IMR-90 (cell line): Measurements from ENCODE around the gene CBL. TPM values are rescaled to one million over a fixed set of nuclear protein-coding genes. Genes with fewer than 3 reads are reported as not detected.

Source experiments
- ATAC-seq: fragments of 200-7000 bp; cut with Tn5 transposase; 2 replicates; pipeline ENCODE4 v1.9.1; 2020; ENCODE audit warnings: low read depth, mild to moderate bottlenecking, moderate library complexity
- BruUV-seq: library from RNA; stranded (reverse); fragments of 400-500 nt; replicated peaks from 2 replicates; lab custom pipeline; 2021; lab: Mats Ljungman, UMichigan
- CTCF ChIA-PET: fragments of 300-600 bp; formaldehyde crosslinking; extraction: SDS; loops from one replicate; lab custom pipeline; 2021; ENCODE audit warnings: antibody characterized with exemption; lab: Yijun Ruan, JAX
- POLR2A ChIA-PET: fragments of 300-600 bp; sonication (Branson Sonifier 250); formaldehyde crosslinking; loops from one replicate; lab custom pipeline; 2022; ENCODE audit warnings: antibody characterized with exemption; ENCODE audit not compliant: unreplicated experiment; lab: Charles Lee
- DNase-seq: peaks from one replicate; pipeline ENCODE4 v3.0.0; 2013
- H2AFZ ChIP-seq: replicated peaks from 2 replicates; pipeline ENCODE3; 2013; ENCODE audit warnings: low read length, mild to moderate bottlenecking; ENCODE audit not compliant: poor library complexity
- H2AK5ac ChIP-seq: 2 replicates; pipeline ENCODE4 v1.6.1; 2013; ENCODE audit warnings: low read depth, low read length, inconsistent platforms
- H2AK9ac ChIP-seq: replicated peaks from 2 replicates; pipeline ENCODE3; 2013; ENCODE audit warnings: mild to moderate bottlenecking, low read depth, low read length, moderate library complexity; ENCODE audit not compliant: poor library complexity
- H2BK120ac ChIP-seq: 2 replicates; pipeline ENCODE4 v1.6.1; 2013; ENCODE audit warnings: low read depth, low read length, inconsistent platforms
- H2BK15ac ChIP-seq: 3 replicates; pipeline ENCODE4 v1.6.1; 2013; ENCODE audit warnings: low read depth, low read length, inconsistent platforms
- H2BK20ac ChIP-seq: 2 replicates; pipeline ENCODE4 v1.6.1; 2013; ENCODE audit warnings: low read depth, mild to moderate bottlenecking, inconsistent platforms, low read length, moderate library complexity
- H2BK5ac ChIP-seq: 2 replicates; pipeline ENCODE4 v1.6.1; 2013; ENCODE audit warnings: mild to moderate bottlenecking, low read depth, low read length, inconsistent platforms; ENCODE audit not compliant: poor library complexity, severe bottlenecking
- H3K14ac ChIP-seq: replicated peaks from 2 replicates; pipeline ENCODE4 v1.6.1; 2013; ENCODE audit warnings: low read depth, low read length, inconsistent platforms
- H3K18ac ChIP-seq: 2 replicates; pipeline ENCODE4 v1.6.1; 2013; ENCODE audit warnings: low read depth, low read length, control low read depth
- H3K23ac ChIP-seq: 2 replicates; pipeline ENCODE4 v1.6.1; 2013; ENCODE audit warnings: low read depth, low read length, inconsistent platforms
- H3K27ac ChIP-seq: 2 replicates; pipeline ENCODE4 v1.5.1; 2013; ENCODE audit warnings: mild to moderate bottlenecking, control low read depth, low read length; ENCODE audit not compliant: insufficient read depth
- H3K27me3 ChIP-seq: 2 replicates; pipeline ENCODE4 v1.6.1; 2013; ENCODE audit warnings: low read length; ENCODE audit not compliant: control insufficient read depth, insufficient read depth
- H3K36me3 ChIP-seq: 2 replicates; pipeline ENCODE4 v1.6.1; 2013; ENCODE audit warnings: low read length, mixed read lengths; ENCODE audit not compliant: control insufficient read depth, insufficient read depth
- H3K4ac ChIP-seq: 2 replicates; pipeline ENCODE4 v1.6.1; 2013; ENCODE audit warnings: low read depth, low read length, inconsistent platforms
- H3K4me1 ChIP-seq: 2 replicates; pipeline ENCODE4 v1.6.1; 2013; ENCODE audit warnings: low read length, mixed read lengths; ENCODE audit not compliant: control insufficient read depth, insufficient read depth
- H3K4me2 ChIP-seq: 2 replicates; pipeline ENCODE4 v1.6.1; 2013; ENCODE audit warnings: low read depth, mild to moderate bottlenecking, control low read depth, low read length, moderate library complexity
- H3K4me3 ChIP-seq: 2 replicates; pipeline ENCODE4 v1.5.1; 2013; ENCODE audit warnings: low read depth, mild to moderate bottlenecking, control low read depth, low read length, moderate library complexity; ENCODE audit not compliant: insufficient read depth
- H3K56ac ChIP-seq: 2 replicates; pipeline ENCODE4 v1.6.1; 2013; ENCODE audit warnings: low read length, inconsistent platforms; ENCODE audit not compliant: insufficient read depth; ENCODE audit errors: extremely low read depth
- H3K79me1 ChIP-seq, 2 experiments: 2 replicates each; pipeline ENCODE4 v1.6.1; 2013; ENCODE audit warnings: low read length in 2 of 2, inconsistent platforms in 1 of 2, low read depth in 1 of 2
- H3K9ac ChIP-seq: 2 replicates; pipeline ENCODE4 v1.6.1; 2013; ENCODE audit warnings: low read depth, low read length, control low read depth
- H3K9me1 ChIP-seq: 2 replicates; pipeline ENCODE4 v1.6.1; 2013; ENCODE audit warnings: low read length, inconsistent platforms; ENCODE audit not compliant: insufficient read depth
- H3K9me3 ChIP-seq: 2 replicates; pipeline ENCODE4 v1.6.1; 2013; ENCODE audit warnings: low read length; ENCODE audit not compliant: control insufficient read depth, insufficient read depth
- H4K20me1 ChIP-seq: 2 replicates; pipeline ENCODE4 v1.6.1; 2013; ENCODE audit warnings: low read length, inconsistent platforms; ENCODE audit not compliant: insufficient read depth
- H4K5ac ChIP-seq: 2 replicates; pipeline ENCODE4 v1.6.1; 2013; ENCODE audit warnings: mild to moderate bottlenecking, low read depth, low read length, control low read depth
- H4K8ac ChIP-seq, 2 experiments: 2 replicates each; pipeline ENCODE4 v1.6.1; 2013; ENCODE audit warnings: low read depth in 2 of 2, low read length in 2 of 2, control low read depth in 1 of 2, inconsistent platforms in 1 of 2
- H4K91ac ChIP-seq: 2 replicates; pipeline ENCODE4 v1.6.1; 2013; ENCODE audit warnings: low read depth, low read length, inconsistent platforms; ENCODE audit not compliant: insufficient read depth
- BHLHE40 ChIP-seq: fragments of 150-350 bp; IDR thresholded peaks from 2 replicates; pipeline ENCODE4 v1.6.1; 2016; ENCODE audit warnings: mild to moderate bottlenecking, low read depth, low read length
- CEBPB ChIP-seq: IDR thresholded peaks from 2 replicates; pipeline ENCODE4 v1.6.1; 2012; ENCODE audit warnings: low read depth, low read length, improper control_type of control experiment
- CHD1 ChIP-seq: IDR thresholded peaks from 2 replicates; pipeline ENCODE4 v1.6.1; 2012; ENCODE audit warnings: low read depth, low read length, improper control_type of control experiment
- FOS ChIP-seq: fragments of 150-350 bp; IDR thresholded peaks from 2 replicates; pipeline ENCODE4 v1.6.1; 2016; ENCODE audit warnings: low read depth, low read length
- MAFK ChIP-seq: IDR thresholded peaks from 2 replicates; pipeline ENCODE4 v1.6.1; 2012; ENCODE audit warnings: low read depth, low read length, improper control_type of control experiment
- MAZ ChIP-seq: IDR thresholded peaks from 2 replicates; pipeline ENCODE4 v1.6.1; 2012; ENCODE audit warnings: low read depth, mild to moderate bottlenecking, low read length, improper control_type of control experiment, moderate library complexity, borderline replicate concordance
- MXI1 ChIP-seq: IDR thresholded peaks from 2 replicates; pipeline ENCODE4 v1.6.1; 2012; ENCODE audit warnings: low read depth, mild to moderate bottlenecking, low read length, moderate library complexity, borderline replicate concordance
- NFE2L2 ChIP-seq: fragments of 150-350 bp; IDR thresholded peaks from 2 replicates; pipeline ENCODE4 v1.6.1; 2016; ENCODE audit warnings: low read depth, mild to moderate bottlenecking, low read length
- POLR2A ChIP-seq: IDR thresholded peaks from 2 replicates; pipeline ENCODE4 v1.6.1; 2012; ENCODE audit warnings: mild to moderate bottlenecking, low read depth, low read length
- RAD21 ChIP-seq: IDR thresholded peaks from 2 replicates; pipeline ENCODE4 v1.6.1; 2012; ENCODE audit warnings: low read length, improper control_type of control experiment
- RCOR1 ChIP-seq: IDR thresholded peaks from 2 replicates; pipeline ENCODE4 v1.6.1; 2012; ENCODE audit warnings: mild to moderate bottlenecking, low read length, improper control_type of control experiment; ENCODE audit not compliant: insufficient replicate concordance
- RFX5 ChIP-seq: IDR thresholded peaks from 2 replicates; pipeline ENCODE4 v1.8.0; 2012; ENCODE audit warnings: low read depth, mild to moderate bottlenecking, low read length, moderate library complexity
- SMC3 ChIP-seq: fragments of 150-350 bp; IDR thresholded peaks from 2 replicates; pipeline ENCODE4 v1.6.1; 2016; ENCODE audit warnings: low read depth, mild to moderate bottlenecking, antibody characterized with exemption, low read length, moderate library complexity
- WGBS, 2 experiments: methylation state at CpG; one replicate each; pipeline versions ENCODE4 v1.1.5 to v1.1.7; 2013; ENCODE audit warnings: missing lambda C conversion rate in 2 of 2; ENCODE audit not compliant: insufficient read length in 1 of 2; ENCODE audit errors: extremely low coverage in 2 of 2; 5-methylcytosine and 5-hydroxymethylcytosine counted together
- dilution Hi-C: fragments of 300-500 bp; cut with HindIII; formaldehyde crosslinking; loops from one replicate; pipeline ENCODE4 v1.14.3; 2018; ENCODE audit warnings: low sequenced_read_pairs; ENCODE audit not compliant: unreplicated experiment
- in situ Hi-C: fragments of 300-500 bp; cut with MboI; formaldehyde crosslinking; loops from 3 replicates; pipeline ENCODE4 v1.14.3; 2019; ENCODE audit warnings: low sequenced_read_pairs, inconsistent platforms, mixed read lengths
- intact Hi-C: fragments of 100-400 bp; cut with micrococcal nuclease; formaldehyde crosslinking; loops from 2 replicates; pipeline ENCODE4 v1.10.0; 2022
- polyA plus RNA-seq, 3 experiments: library from polyadenylated mRNA; depleted of rRNA; stranded (reverse); fragments of >200 nt; gene quantifications; 2 replicates each; pipeline ENCODE4 v1.2.3, GENCODE V29; 2012; ENCODE audit warnings: low replicate concordance in 1 of 3
- total RNA-seq: library from RNA; depleted of rRNA; stranded (reverse); fragments of >200 nt; gene quantifications from 2 replicates; pipeline ENCODE4 v1.2.3, GENCODE V29; 2012
- TF ChIP-seq, protein P1 (sequence below): fragments of 150-350 bp; IDR thresholded peaks from 2 replicates; pipeline ENCODE4 v1.6.1; 2017; ENCODE audit warnings: mild to moderate bottlenecking, antibody characterized with exemption, low read length, low read depth
- TF ChIP-seq, protein P2 (sequence below): conservative IDR thresholded peaks from 2 replicates; pipeline ENCODE4 v1.5.1; 2012; ENCODE audit warnings: mild to moderate bottlenecking, low read depth, low read length, improper control_type of control experiment

CBL gene
- total and polyA plus RNA-seq, 2 of the 4 experiments (the other 2 are of a cell fraction): 6.1 to 11.8 TPM

DNA sequence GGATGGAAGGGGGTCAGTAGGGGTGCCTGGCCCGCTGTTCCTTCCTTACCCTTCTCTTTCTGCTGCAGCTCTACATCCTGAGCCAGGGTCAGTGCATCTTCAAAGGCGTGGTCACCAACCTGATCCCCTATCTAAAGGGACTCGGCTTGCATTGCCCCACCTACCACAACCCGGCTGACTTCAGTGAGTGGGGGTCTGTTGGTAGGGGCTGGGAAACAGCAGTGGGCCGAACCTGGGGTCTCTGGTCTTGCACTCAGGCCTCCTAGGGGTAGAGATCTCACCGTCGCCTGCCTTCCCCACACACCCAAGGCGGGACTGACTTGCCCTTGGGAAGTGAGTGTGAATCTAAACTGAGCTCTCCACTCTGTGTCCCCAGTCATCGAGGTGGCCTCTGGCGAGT lies 49.6 kb upstream of the CBL start (continued):
- no peak for TF ChIP-seq CEBPB
- no peak for TF ChIP-seq MAFK
- no peak for TF ChIP-seq BHLHE40
- TF ChIP-seq FOS: no peak
- no peak for TF ChIP-seq NFE2L2
- TF ChIP-seq, protein P1, sequence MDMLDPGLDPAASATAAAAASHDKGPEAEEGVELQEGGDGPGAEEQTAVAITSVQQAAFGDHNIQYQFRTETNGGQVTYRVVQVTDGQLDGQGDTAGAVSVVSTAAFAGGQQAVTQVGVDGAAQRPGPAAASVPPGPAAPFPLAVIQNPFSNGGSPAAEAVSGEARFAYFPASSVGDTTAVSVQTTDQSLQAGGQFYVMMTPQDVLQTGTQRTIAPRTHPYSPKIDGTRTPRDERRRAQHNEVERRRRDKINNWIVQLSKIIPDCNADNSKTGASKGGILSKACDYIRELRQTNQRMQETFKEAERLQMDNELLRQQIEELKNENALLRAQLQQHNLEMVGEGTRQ: no peak

DNA sequence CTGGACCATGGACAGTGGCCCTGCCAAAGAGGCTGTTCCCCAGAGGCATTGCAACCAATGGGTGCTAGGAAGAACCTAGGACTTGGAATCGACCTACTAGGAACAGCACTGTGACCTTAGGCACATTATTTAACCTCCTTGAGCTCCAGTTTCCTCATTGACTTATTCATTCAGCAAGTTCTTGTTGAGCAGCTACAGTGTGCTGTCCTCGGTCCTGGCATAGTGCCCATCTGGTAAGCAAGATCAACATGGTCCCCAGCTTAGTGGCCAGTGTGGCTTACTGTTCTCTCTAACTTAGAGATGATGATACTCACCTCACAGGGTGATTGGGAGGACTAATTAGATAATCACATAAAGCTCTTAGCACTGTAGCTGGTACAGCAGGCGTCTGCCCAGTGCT lies 49.1 kb upstream of the CBL start:
- Histone ChIP-seq H3K9me3 (no peaks in the 10 kb centered on the region), H3K18ac (no peak overlapping the region), H4K8ac (no peak overlapping the region), H3K9me1 (no peaks in the 10 kb centered on the region), H4K20me1 (no peaks in the 10 kb centered on the region), H2BK15ac (no peak overlapping the region), H3K79me1 (no peaks in the 10 kb centered on the region), H2AFZ (no peak overlapping the region), H3K4me3 (no peak overlapping the region), H2BK120ac (no peak overlapping the region), H3K56ac (no peak overlapping the region), H3K36me3 (no peaks in the 10 kb centered on the region), H4K91ac (no peak overlapping the region), H3K4ac (no peak overlapping the region), H3K27ac (no peak overlapping the region), H3K4me2 (no peak overlapping the region), H2BK5ac (no peak overlapping the region), H3K9ac (no peak overlapping the region), H2AK9ac (no peak overlapping the region), H3K23ac (no peak overlapping the region), H4K5ac (no peak overlapping the region), H2BK20ac (no peak overlapping the region), H2AK5ac (no peak overlapping the region), H3K14ac (no peak overlapping the region), H3K4me1 (no peaks in the 10 kb centered on the region), H3K27me3 (peaks cover 40% of the 10 kb centered on the region)
- WGBS, 2 experiments: no CpG with 5 or more reads among the region's 3 CpGs
- DNase-seq: no peak
- CTCF ChIA-PET: no interaction called here
- dilution Hi-C loops: no loop called here
- in situ Hi-C loops: no loop called here
- no peak for ATAC-seq
- BruUV-seq: no TSS peak
- intact Hi-C loops: no loop called here
- POLR2A ChIA-PET: no interaction called here
- TF ChIP-seq MAZ: no peak
- TF ChIP-seq BHLHE40: no peak
- TF ChIP-seq RFX5: no peak
- TF ChIP-seq RCOR1: no peak
- TF ChIP-seq, protein P1: no peak
- TF ChIP-seq MXI1: no peak
- TF ChIP-seq CHD1: no peak
- TF ChIP-seq FOS: no peak
- no peak for TF ChIP-seq SMC3
- no peak for TF ChIP-seq POLR2A
- no peak for TF ChIP-seq CEBPB
- TF ChIP-seq RAD21: no peak
- no peak for TF ChIP-seq NFE2L2
- TF ChIP-seq, protein P2, sequence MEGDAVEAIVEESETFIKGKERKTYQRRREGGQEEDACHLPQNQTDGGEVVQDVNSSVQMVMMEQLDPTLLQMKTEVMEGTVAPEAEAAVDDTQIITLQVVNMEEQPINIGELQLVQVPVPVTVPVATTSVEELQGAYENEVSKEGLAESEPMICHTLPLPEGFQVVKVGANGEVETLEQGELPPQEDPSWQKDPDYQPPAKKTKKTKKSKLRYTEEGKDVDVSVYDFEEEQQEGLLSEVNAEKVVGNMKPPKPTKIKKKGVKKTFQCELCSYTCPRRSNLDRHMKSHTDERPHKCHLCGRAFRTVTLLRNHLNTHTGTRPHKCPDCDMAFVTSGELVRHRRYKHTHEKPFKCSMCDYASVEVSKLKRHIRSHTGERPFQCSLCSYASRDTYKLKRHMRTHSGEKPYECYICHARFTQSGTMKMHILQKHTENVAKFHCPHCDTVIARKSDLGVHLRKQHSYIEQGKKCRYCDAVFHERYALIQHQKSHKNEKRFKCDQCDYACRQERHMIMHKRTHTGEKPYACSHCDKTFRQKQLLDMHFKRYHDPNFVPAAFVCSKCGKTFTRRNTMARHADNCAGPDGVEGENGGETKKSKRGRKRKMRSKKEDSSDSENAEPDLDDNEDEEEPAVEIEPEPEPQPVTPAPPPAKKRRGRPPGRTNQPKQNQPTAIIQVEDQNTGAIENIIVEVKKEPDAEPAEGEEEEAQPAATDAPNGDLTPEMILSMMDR: no peak
